Thoracic aorta (tissue), 2 donors: ENCODE measurements around the gene G3BP2. TPM values are rescaled to one million over a fixed set of nuclear protein-coding genes. Genes with fewer than 3 reads are reported as not detected.

ENCODE experiments used
- ATAC-seq: fragments of 150-250 bp; one replicate; pipeline ENCODE4 v1.8.0; 2017; ENCODE audit warnings: low read depth; ENCODE audit not compliant: insufficient number of reproducible peaks, low FRiP score
- DNase-seq: peaks from one replicate; pipeline ENCODE4 v3.0.0-alpha.2; 2020; ENCODE audit warnings: low spot score
- H3K27ac ChIP-seq, 2 donors: fragments of 200-600 bp; sonication (generic); 1 replicate in 1 of 2; 2 replicates in 1 of 2; pipeline ENCODE4 v1.5.1; 2016; ENCODE audit warnings: mild to moderate bottlenecking in 2 of 2, moderate library complexity in 2 of 2
- H3K27me3 ChIP-seq: fragments of 200-600 bp; sonication (generic); replicated peaks from 2 replicates; pipeline ENCODE4 v1.6.0; 2016; ENCODE audit warnings: mild to moderate bottlenecking; ENCODE audit not compliant: insufficient read depth
- H3K36me3 ChIP-seq: fragments of 200-600 bp; sonication (generic); one replicate; pipeline ENCODE4 v1.5.1; 2016
- H3K4me1 ChIP-seq, 2 donors: fragments of 200-600 bp; sonication (generic); 1 replicate in 1 of 2; 2 replicates in 1 of 2; pipeline versions ENCODE4 v1.5.1 to v1.6.0; 2016; ENCODE audit warnings: low read depth in 2 of 2, mild to moderate bottlenecking in 1 of 2; ENCODE audit not compliant: control insufficient read depth in 1 of 2
- H3K4me3 ChIP-seq: fragments of 200-600 bp; sonication (generic); 2 replicates; pipeline ENCODE4 v1.5.1; 2016; ENCODE audit warnings: mild to moderate bottlenecking
- H3K9me3 ChIP-seq: fragments of 200-600 bp; sonication (generic); 2 replicates; pipeline ENCODE4 v1.5.1; 2016
- total RNA-seq, 2 donors: library from RNA; depleted of rRNA; stranded (reverse); fragments of >200 nt; gene quantifications; one replicate each; pipeline versions ENCODE4 v1.1.0 to v1.2.3, GENCODE V29; 2016
- TF ChIP-seq, protein P1 (sequence below): fragments of 200-600 bp; sonication (generic); IDR thresholded peaks from one replicate; pipeline ENCODE4 v1.5.1; 2019; ENCODE audit warnings: antibody characterized with exemption

Gene G3BP2
- total RNA-seq, 2 donors from 2014 or later = 71.9 to 126 TPM

DNA sequence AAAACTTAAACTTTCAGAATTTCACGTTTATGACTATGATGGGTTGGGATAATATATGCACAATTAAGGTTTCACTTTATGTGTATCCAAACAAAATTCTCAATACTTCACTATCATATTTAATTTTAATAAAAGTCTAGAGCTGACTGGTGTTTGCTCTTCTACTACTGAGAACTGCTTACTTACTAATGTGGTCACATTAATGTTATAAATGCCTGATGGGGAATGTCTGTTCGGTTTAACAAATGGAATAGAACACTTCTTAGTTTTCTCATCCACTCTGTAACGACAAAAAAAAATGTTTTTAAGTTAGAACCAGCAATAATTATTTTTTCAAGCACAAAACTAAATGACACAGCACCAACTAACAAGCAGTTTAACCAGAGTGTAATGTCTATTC is 77.2 kb downstream of the G3BP2 start:
- H3K4me1 ChIP-seq = no peaks in the 10 kb centered on the region
- H3K27ac ChIP-seq = no peak overlapping the region
- H3K9me3 ChIP-seq = no peaks in the 10 kb centered on the region
- DNase-seq = no peak
- H3K4me3 ChIP-seq = no peak overlapping the region
- no peaks in the 10 kb centered on the region for H3K36me3 ChIP-seq
- no peak for ATAC-seq
- TF ChIP-seq, protein P1, sequence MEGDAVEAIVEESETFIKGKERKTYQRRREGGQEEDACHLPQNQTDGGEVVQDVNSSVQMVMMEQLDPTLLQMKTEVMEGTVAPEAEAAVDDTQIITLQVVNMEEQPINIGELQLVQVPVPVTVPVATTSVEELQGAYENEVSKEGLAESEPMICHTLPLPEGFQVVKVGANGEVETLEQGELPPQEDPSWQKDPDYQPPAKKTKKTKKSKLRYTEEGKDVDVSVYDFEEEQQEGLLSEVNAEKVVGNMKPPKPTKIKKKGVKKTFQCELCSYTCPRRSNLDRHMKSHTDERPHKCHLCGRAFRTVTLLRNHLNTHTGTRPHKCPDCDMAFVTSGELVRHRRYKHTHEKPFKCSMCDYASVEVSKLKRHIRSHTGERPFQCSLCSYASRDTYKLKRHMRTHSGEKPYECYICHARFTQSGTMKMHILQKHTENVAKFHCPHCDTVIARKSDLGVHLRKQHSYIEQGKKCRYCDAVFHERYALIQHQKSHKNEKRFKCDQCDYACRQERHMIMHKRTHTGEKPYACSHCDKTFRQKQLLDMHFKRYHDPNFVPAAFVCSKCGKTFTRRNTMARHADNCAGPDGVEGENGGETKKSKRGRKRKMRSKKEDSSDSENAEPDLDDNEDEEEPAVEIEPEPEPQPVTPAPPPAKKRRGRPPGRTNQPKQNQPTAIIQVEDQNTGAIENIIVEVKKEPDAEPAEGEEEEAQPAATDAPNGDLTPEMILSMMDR = no peak
- no peaks in the 10 kb centered on the region for H3K27me3 ChIP-seq

DNA sequence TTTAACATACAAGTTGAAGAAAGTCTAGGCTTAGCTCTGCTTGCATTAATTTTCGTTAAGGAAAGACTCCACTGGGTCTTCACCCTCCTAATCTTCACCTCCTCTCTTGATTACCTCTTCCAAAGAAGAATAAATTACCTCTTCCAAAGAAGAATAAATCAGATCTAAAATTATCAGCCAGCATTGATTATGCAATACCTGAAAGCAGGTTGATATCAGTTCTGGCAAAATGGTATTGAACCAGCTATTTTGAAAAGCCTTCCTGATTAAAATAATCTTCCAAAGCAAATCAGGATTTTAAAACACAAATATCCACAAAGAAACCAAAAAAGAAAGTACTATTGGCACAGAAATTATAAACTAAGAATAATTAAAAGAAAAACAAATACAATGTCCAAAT is 79.8 kb downstream of the G3BP2 start:
- Histone ChIP-seq H3K27ac (no peak overlapping the region), H3K36me3 (no peaks in the 10 kb centered on the region), H3K4me3 (no peak overlapping the region), H3K27me3 (no peaks in the 10 kb centered on the region), H3K4me1 (no peaks in the 10 kb centered on the region), H3K9me3 (no peaks in the 10 kb centered on the region)
- ATAC-seq = no peak
- TF ChIP-seq, protein P1 = no peak
- no peak for DNase-seq

Other genes starting within 250 kb of the G3BP2 start
- 10 to 100 TPM; 17.6 to 25.0 TPM for gene RCHY1, start 159.0 kb downstream of the G3BP2 start, total RNA-seq
- gene THAP6, start 158.9 kb downstream of the G3BP2 start, total RNA-seq = 10 to 100 TPM; 13.4 to 37.0 TPM
- gene ODAPH, start 117.3 kb downstream of the G3BP2 start, total RNA-seq = not detected
- gene CDKL2, start 42.9 kb downstream of the G3BP2 start, total RNA-seq = 1 to 10 TPM; 3.1 to 4.7 TPM
- 10 to 100 TPM; 68.0 to 85.9 TPM for gene USO1, start 51.2 kb upstream of the G3BP2 start, total RNA-seq
- under 1 TPM in 1 of 2 donors, not detected in 1; 0.21 TPM for gene PPEF2, start 229.0 kb upstream of the G3BP2 start, total RNA-seq